OCI-LY3 (cell line): ENCODE results near the gene CHIC1.
"Not testable (repeated sequence)": the region's sequence is repeated elsewhere in the genome, so short reads cannot be mapped to it uniquely, and the experiment has no call there.

Experiments
- H2AFZ ChIP-seq: fragments of 200-600, 300-600 bp; shearing (Covaris generic); 2 replicates; pipeline ENCODE4 v1.6.0; 2014; ENCODE audit warnings: antibody characterized with exemption, low read depth, low read length
- H3K27ac ChIP-seq: fragments of 200-600, 300-600 bp; sonication (generic); 2 replicates; pipeline ENCODE4 v1.5.1; 2014; ENCODE audit warnings: mild to moderate bottlenecking, low read length, moderate library complexity, mixed read lengths
- H3K27me3 ChIP-seq: fragments of 200-600, 300-600 bp; sonication (generic); 2 replicates; pipeline ENCODE4 v1.6.1; 2014; ENCODE audit warnings: low read depth, low read length, mixed read lengths
- H3K36me3 ChIP-seq: fragments of 200-600, 300-600 bp; sonication (generic); replicated peaks from 2 replicates; pipeline ENCODE3; 2014; ENCODE audit warnings: low read depth, low read length, mixed read lengths
- H3K4me1 ChIP-seq: fragments of 300-600, 200-600 bp; sonication (generic); 2 replicates; pipeline ENCODE4 v1.6.1; 2014; ENCODE audit warnings: low read length, mixed read lengths
- H3K4me2 ChIP-seq: fragments of 200-600, 300-600 bp; sonication (generic); 2 replicates; pipeline ENCODE4 v1.6.1; 2014; ENCODE audit warnings: low read length, mixed read lengths
- H3K4me3 ChIP-seq: fragments of 300-600, 200-600 bp; sonication (generic); 2 replicates; pipeline ENCODE4 v1.5.1; 2014; ENCODE audit warnings: antibody characterized with exemption, mild to moderate bottlenecking, low read length, moderate library complexity
- H3K79me2 ChIP-seq: fragments of 300-600, 200-600 bp; shearing (Covaris generic); 2 replicates; pipeline ENCODE4 v1.6.1; 2014; ENCODE audit warnings: mild to moderate bottlenecking, low read length, mixed read lengths
- H3K9ac ChIP-seq: fragments of 300-600, 200-600 bp; shearing (Covaris generic); 2 replicates; pipeline ENCODE4 v1.6.0; 2014; ENCODE audit warnings: mild to moderate bottlenecking, low read length, moderate library complexity
- H3K9me3 ChIP-seq: fragments of 200-600, 300-600 bp; shearing (Covaris generic); 2 replicates; pipeline ENCODE4 v1.6.1; 2014; ENCODE audit warnings: low read length, mixed read lengths; ENCODE audit not compliant: insufficient read depth
- H4K20me1 ChIP-seq: fragments of 200-600, 300-600 bp; sonication (generic); 2 replicates; pipeline ENCODE4 v1.6.1; 2016; ENCODE audit warnings: low read length, mixed read lengths; ENCODE audit not compliant: insufficient read depth
- EZH2phosphoT487 ChIP-seq: fragments of 200-600 bp; shearing (Covaris generic); IDR thresholded peaks from 2 replicates; pipeline ENCODE4 v1.6.1; 2018; ENCODE audit warnings: antibody characterized with exemption, mixed run types, low read depth
- TF ChIP-seq, protein P1 (sequence below): fragments of 200-600, 300-600 bp; sonication (generic); IDR thresholded peaks from 2 replicates; pipeline ENCODE4 v1.5.1; 2014; ENCODE audit warnings: antibody characterized with exemption, low read length, low read depth

CHIC1 gene

DNA sequence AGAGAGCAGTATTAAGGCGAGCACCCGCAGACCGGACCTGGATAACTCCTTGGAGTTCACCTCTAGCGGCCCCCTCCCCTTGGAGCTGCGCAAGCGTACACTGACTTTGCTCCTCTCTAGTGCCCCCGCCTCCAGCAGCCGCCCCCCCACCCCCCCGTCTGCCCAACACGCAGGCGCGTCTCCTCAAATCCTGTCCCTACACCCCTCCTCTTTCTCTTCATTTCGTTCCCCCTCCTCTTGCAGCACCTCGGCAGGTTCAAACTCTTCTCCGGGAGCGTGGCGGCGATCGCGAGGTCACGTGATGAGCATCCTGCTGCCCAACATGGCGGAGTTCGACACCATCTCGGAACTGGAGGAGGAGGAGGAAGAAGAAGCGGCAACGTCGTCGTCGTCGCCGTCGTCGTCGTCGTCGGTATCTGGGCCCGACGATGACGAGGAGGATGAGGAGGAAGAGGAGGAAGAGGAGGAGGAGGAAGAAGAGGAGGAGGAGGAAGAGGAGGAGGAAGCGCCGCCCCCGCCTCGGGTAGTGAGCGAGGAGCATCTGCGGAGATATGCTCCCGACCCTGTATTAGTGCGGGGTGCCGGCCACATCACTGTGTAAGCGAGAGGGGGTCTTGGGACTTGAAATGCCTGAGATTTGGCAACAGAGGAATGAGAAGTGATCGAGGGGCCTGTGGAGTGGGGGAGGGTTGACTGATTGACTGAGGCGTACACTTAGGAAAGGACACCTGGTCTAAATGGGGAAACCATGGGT lies at the start of gene CHIC1:
TSS of gene CHIC1 (plus strand) at position 214 of the 754 bp plus-strand sequence. CDS start at position 302, 88 bp downstream.
- H3K27me3 ChIP-seq: no peaks in the 10 kb centered on the region
- H3K4me2 ChIP-seq: peak within 1 kb of the TSS; percentile 91
- no peak for TF ChIP-seq EZH2phosphoT487
- TF ChIP-seq, protein P1, sequence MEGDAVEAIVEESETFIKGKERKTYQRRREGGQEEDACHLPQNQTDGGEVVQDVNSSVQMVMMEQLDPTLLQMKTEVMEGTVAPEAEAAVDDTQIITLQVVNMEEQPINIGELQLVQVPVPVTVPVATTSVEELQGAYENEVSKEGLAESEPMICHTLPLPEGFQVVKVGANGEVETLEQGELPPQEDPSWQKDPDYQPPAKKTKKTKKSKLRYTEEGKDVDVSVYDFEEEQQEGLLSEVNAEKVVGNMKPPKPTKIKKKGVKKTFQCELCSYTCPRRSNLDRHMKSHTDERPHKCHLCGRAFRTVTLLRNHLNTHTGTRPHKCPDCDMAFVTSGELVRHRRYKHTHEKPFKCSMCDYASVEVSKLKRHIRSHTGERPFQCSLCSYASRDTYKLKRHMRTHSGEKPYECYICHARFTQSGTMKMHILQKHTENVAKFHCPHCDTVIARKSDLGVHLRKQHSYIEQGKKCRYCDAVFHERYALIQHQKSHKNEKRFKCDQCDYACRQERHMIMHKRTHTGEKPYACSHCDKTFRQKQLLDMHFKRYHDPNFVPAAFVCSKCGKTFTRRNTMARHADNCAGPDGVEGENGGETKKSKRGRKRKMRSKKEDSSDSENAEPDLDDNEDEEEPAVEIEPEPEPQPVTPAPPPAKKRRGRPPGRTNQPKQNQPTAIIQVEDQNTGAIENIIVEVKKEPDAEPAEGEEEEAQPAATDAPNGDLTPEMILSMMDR: no peak
- H3K4me3 ChIP-seq: peak within 1 kb of the TSS; percentile 82
- peak within 1 kb of the TSS; percentile 87 for H3K9ac ChIP-seq
- no peaks in the 10 kb centered on the region for H3K9me3 ChIP-seq
- H3K36me3 ChIP-seq: no peaks in the 10 kb centered on the region
- peak within 1 kb of the TSS; percentile 95 for H2AFZ ChIP-seq
- no peaks in the 10 kb centered on the region for H4K20me1 ChIP-seq
- peak within 1 kb of the TSS; percentile 61 for H3K27ac ChIP-seq
- peaks cover 12% of the 10 kb centered on the region for H3K79me2 ChIP-seq
- H3K4me1 ChIP-seq: peaks cover 11% of the 10 kb centered on the region

DNA sequence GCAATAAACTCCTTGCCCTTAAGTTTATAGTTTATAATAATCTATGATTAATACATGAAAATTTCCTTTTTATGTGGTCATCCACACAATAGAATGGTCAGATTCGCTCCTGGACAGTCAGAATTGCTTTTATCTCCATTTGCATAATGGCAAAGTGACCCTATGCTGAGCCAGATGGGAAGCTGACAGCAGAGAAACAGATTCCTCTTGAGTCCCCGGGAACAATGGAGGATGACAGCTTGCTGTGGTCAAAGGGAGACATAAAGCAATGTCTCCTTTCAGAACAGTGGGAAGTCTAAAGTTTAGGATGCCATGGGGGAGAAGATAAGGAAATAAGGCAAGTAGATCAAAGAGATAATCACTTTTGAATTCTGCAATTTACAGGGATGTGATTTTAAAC lies 40.2 kb upstream of the CHIC1 start:
- not testable (repeated sequence) for H3K9ac ChIP-seq, H3K4me3 ChIP-seq, H3K9me3 ChIP-seq, H2AFZ ChIP-seq, H3K79me2 ChIP-seq, H3K27me3 ChIP-seq, H4K20me1 ChIP-seq, H3K27ac ChIP-seq, H3K36me3 ChIP-seq, H3K4me2 ChIP-seq, H3K4me1 ChIP-seq

DNA sequence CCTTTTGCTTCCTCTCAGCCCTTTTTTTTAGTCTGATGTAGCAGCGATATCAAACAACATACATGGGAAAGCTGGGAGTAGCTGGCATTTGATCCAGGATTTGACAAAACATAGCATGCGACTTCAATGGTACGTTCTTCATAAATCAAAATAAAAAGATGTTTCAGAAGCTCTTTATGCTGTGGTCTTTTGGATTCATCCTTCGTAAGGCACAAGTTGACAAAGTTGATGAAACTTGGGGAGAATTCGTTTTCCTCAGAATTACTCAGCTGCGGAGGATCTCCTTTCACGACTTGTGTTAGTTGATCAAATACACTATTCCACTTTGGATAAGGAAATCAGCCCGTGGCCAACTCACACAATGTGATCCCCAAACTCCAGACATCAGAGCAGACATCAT lies 38.1 kb upstream of the CHIC1 start:
- TF ChIP-seq, protein P1: no peak
- TF ChIP-seq EZH2phosphoT487: no peak
- Histone ChIP-seq H3K27me3 (no peaks in the 10 kb centered on the region), H3K79me2 (no peaks in the 10 kb centered on the region), H2AFZ (no peak overlapping the region), H3K4me1 (no peaks in the 10 kb centered on the region), H3K9ac (no peak overlapping the region), H3K4me3 (no peak overlapping the region), H3K27ac (no peak overlapping the region), H3K4me2 (no peak overlapping the region), H4K20me1 (no peaks in the 10 kb centered on the region), H3K9me3 (no peaks in the 10 kb centered on the region), H3K36me3 (no peaks in the 10 kb centered on the region)

DNA sequence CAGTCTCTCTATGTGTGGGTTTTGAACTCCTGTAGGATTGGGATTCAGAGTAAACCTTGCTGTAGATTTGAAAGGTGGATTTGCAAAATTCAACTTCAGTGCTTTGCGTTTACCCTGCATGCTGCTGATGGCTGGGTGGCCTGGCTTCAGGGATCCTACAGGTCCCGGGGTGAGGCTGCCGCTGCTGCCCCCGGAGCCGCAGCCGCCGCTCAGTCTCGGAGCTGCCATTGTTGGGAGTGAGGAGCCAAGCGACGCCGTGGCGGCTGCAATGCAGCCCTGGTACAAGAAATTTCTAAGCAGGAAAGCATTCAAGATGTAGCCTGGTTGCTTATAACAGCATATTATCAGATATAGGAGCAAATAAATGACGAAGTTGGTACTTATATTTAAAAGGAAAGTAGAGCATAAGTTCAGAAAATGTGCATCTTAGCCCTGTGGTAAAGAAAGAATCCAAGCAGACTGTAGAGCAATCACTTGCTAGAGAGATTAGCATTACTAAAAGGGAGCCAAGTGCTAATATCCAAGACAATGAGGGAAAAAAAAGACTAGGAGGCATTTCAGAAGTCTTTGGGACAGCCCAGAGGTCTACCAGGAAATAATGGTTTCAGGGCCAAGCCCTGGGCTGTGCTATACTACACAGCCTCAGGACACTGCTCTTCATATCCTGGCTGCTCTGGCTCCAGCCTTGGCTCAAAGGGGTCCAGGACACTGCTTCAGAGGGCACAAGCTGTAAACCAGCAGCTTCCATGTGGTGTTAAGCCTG lies 36.9 kb upstream of the CHIC1 start:
- no peak overlapping the region for H2AFZ ChIP-seq
- H3K4me2 ChIP-seq: no peak overlapping the region
- no peaks in the 10 kb centered on the region for H3K36me3 ChIP-seq
- no peak overlapping the region for H3K9ac ChIP-seq
- H3K4me1 ChIP-seq: no peaks in the 10 kb centered on the region
- no peaks in the 10 kb centered on the region for H4K20me1 ChIP-seq
- TF ChIP-seq EZH2phosphoT487: no peak
- H3K4me3 ChIP-seq: no peak overlapping the region
- no peaks in the 10 kb centered on the region for H3K79me2 ChIP-seq
- H3K27ac ChIP-seq: no peak overlapping the region
- no peaks in the 10 kb centered on the region for H3K9me3 ChIP-seq
- H3K27me3 ChIP-seq: no peaks in the 10 kb centered on the region

DNA sequence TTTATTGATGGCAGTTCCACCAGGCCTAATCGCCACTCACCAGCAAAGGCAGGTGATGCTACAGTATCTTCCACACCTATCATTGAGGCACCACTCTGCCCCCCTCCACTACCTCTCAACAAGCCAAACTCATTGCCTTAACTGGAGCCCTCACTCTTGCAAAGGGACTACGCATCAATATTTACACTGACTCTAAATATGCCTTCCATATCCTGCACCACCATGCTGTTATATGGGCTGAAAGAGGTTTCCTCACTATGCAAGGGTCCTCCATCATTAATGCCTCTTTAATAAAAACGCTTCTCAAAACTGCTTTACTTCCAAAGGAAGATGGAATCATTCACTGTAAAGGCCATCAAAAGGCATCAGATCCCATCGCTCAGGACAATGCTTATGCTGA lies 31.3 kb upstream of the CHIC1 start:
- H3K9ac ChIP-seq, H3K79me2 ChIP-seq, H3K27ac ChIP-seq, H3K27me3 ChIP-seq, H2AFZ ChIP-seq, H3K9me3 ChIP-seq, H3K4me1 ChIP-seq, H3K4me3 ChIP-seq, H3K36me3 ChIP-seq, H3K4me2 ChIP-seq, H4K20me1 ChIP-seq: not testable (repeated sequence)
